NCI-H2227 treated with DMSO at 0.1 percent for 48 hours (cell line): ENCODE results near the gene LHX2.
A peak's percentile ranks its signal among the peaks of the same experiment; 100 is the strongest.

Experiments used
- DNase-seq: peaks from one replicate; lab custom pipeline; 2025; lab: John Stamatoyannopoulos, UW

Gene LHX2

DNA sequence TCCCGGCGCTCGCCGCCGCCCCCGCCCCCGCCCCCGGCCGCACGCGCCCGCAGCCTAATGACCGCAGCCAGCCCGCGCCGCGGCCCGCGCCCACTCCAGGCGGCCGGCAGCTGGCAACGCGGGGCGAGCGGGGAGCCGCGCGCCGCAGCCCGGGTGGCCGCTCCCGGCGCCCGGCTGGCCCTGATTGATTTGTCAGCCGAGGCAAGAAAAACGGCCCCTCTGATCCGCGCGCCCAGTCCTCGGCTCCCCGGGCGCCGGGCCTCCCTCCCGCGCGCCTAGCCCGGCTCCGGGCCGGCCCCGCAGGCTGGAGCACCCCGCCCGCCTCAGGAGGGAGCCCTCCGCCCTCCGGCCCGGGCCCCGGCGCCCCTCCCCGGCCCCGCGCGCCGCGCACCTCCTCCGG, 11.9 kb upstream of the LHX2 start:
- no peak for DNase-seq

GRCh38 chr9:124000161-124000783, 11.3 kb upstream of the LHX2 start:
- no peak for DNase-seq

- DNase-seq, result no peak
These were observed 10.6 kb upstream of the LHX2 start for GRCh38 chr9:124000784-124001457.

DNA sequence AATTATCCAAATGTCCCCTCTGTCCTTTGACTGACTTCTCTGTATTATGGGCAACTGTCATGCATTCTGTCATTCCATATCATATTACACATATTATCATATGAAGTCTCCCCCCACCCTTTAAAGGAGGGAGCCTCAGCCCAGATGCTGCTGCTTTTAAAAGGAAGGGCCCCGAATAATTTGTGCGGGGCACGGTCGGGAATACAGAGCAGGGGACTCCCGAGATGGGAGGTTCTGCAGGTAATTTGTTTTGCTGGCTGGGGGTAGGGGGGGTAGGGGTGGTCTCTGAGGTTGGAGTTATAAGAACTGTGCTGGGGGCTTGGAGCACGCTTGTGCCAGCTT, 10.1 kb upstream of the LHX2 start:
- DNase-seq, result no peak

DNA sequence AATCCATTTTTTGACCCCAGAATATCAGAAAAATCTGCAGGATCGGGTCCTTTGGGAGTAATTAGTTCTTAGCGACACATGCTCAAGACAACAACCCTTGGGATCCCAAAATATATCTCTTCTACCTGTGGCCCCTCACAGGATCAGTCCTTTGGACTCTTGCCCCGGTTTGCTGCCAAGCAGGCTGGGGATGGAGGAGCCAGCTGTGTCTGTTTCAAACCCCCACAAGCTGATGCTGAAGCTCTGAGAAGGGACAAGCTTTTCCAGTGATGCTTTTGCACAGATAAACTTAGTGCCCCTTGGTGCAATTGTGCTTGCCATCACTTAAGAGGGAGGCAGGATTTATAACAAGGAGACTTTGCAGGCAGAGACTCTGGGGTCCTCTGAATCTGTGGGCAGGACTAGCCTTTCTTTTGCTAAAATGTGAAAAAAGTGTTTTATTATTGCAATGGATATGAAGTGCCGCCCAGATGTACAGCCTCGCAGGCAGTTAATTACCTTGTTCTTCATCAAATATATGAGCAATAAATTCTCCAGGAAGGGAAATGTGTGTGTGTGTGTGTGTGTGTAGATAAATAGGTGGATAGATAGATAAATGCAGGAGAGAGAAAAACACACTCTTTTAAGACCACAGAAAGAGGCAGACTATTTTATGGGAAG, 9.6 kb upstream of the LHX2 start:
- DNase-seq, result no peak

GRCh38 chr9:124003636-124004349, 7.8 kb upstream of the LHX2 start:
- DNase-seq, result no peak

DNA sequence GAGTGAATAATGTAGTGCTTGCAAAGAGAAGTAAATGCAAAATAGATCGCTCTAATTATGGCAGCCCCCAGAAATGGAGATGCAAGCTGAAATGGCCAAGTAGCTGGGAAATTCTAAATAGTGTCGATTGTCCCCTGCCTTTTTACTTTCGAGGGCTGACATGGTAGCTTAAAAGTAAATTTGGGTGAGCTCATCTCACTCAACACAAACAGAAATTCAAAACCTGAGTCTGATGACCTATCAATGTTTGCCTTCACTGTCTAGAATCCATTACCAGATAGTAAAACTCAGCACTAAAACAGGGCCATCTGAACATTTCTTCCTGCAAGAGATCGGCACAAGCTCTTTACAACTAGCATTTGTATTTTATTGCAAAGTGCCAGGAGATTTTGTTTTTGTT, 7.0 kb upstream of the LHX2 start:
- no peak for DNase-seq

DNA sequence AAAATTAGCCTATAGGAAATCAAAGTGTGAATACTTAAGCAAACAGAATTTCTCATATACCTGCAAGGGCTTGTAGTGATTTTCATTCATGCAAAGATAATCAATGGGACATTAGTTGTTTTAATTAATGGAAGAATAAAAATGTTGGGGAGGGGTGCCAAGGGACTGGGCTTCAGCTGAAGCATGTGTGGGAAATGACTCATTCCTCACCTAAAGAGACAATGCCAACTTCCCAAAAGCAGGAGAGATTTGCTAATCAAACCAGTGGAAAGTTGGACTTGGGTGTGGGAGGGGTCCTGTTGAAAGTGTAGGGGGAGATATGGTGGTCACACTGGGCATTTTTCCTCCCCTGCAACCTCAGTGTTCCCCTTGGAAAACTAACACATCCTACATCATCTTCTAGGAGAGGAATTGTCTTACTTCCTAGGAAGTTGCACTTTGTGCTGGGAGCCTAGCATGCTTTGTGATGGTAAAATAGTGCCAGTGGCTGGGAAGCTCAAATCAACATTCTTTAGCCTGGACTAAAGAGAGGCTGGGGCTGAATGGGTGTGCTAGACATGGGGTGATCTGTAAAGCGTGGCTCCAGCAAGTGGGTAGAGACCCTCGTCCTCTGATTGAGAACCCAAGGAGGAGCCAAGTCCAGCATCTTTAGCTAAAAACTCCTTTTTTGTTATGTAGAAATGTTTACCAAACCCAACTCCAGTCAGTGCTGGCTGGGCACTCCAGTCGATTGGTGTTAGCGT, 6.4 kb upstream of the LHX2 start:
- no peak for DNase-seq

DNA sequence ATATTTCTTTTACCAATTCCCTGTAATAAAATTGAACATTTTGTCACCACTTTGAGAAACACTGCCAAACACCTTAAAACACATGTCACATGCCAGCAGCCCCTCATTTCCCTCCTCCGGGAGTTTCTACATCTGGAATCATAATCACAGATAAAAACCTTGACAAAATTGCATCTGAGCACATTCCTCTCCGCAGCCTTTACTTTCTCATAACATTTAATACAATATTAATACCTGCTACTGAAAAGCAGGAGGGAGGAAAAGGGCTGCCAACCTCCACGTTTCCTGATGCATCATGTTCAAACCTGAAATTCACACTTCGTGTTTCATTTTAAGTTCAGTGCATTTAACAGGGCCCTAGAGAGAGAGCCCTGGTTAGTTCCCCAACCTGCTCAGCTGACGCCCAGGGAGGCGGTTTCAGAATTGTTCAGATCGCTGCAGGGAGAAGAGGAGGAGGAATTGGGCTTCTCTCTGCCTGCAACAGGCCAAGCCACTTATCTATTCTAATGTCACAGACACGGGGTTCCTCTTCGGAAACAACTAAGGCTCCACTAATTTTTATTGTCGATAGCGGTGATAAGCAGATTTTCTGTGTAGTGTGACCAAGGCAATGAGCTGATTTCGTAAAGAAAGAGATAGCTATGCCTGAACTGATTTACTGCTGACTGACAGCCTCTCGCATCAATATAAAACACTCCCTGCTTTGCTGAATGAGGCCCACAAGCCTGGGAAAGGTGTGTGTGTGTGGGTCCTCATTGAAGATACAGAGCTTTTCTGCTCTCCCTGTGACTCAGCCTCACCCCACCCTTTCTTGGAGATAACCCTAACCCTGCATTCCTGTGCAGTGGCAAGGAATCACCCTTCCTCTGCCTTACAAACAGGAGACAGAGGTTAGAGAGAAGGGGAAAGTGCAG, 4.9 kb upstream of the LHX2 start:
- DNase-seq, result no peak

GRCh38 chr9:124007565-124008302, 3.8 kb upstream of the LHX2 start:
- DNase-seq, result peak; percentile 15

GRCh38 chr9:124008303-124008693, 3.3 kb upstream of the LHX2 start:
- no peak for DNase-seq

- DNase-seq, result no peak
These were observed 2.7 kb upstream of the LHX2 start for GRCh38 chr9:124008694-124009530.

DNA sequence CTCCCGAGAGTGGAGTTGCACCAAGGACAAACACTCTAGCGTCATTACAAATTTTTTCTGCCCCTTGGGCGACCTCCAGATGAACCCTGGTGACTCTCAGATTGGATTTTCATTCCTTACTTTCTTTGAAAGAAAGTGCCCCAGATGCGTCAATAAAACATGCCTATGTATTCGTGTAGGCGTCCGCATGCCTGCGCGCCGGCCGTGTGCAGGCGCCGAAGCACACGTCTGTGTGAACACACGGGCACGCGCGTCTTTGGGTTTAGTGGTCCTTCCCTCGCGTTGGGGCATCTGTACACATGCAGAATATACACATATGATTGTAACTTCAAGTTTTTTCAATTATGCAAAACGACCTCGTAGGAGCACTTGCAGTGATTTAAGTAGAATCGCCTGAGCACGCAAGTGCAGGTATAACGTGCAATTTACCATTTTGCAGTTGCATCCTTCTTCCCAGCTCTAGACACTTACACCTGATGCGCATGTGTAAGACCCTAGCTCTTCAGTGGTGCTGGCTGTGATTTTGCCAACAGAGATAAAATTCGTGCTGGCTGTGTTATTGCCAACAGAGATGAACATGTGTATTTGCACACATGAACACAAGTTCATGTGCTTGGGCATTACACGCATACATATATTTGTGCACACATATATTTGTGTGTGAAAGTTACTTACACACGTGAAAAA, 1.9 kb upstream of the LHX2 start:
- DNase-seq, result no peak

DNA sequence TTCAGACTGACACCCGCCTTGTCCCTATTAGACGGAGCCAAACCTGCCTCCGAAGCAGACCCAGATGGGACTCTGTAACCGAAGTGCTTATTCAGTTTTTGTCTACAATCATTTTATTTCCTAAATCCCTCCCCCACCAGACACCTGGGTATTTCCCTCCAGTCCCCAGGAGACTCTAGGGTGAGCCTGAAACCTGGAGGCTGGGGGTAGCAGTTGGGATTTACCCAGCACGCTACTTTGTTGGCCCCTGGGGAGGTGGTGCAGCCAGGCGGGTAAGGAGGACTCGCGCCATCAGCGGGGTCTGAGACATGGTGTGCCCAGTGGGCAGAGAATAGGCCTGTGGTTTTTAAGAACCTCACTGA, 1.3 kb upstream of the LHX2 start:
- no peak for DNase-seq

DNA sequence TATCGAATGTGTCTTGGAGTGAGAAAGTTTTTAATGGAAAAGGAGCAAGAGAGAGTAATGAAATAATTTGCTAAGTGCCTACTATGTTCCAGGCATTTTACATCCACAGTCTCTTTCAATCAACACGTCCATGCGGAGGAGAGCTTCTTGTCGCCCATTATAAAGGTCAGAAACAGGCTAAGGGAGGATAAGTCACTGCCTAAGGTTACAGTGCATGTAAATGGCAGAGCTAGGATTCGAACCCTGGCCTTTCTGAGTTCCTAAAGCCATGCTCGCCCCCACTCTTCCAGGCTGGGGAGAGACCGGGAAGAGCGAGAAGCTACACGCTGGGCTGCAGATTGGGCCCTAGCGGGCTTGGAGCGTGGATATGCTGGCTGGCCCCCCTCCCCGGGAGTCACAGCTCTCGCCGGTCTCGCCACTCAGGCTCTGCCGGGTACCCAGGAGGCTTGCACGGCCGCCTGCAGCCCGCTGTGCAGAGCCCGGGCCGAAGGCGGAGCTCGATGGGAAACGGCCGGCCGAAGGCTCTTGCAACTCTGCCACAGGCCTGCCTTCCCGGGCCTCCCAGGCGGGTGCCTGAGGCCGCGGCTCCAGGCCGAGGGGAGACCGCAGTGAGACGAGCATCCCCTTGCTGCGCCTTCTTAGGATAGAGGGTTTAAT, 775 bp upstream of the LHX2 start:
- peak; percentile 56 for DNase-seq

DNA sequence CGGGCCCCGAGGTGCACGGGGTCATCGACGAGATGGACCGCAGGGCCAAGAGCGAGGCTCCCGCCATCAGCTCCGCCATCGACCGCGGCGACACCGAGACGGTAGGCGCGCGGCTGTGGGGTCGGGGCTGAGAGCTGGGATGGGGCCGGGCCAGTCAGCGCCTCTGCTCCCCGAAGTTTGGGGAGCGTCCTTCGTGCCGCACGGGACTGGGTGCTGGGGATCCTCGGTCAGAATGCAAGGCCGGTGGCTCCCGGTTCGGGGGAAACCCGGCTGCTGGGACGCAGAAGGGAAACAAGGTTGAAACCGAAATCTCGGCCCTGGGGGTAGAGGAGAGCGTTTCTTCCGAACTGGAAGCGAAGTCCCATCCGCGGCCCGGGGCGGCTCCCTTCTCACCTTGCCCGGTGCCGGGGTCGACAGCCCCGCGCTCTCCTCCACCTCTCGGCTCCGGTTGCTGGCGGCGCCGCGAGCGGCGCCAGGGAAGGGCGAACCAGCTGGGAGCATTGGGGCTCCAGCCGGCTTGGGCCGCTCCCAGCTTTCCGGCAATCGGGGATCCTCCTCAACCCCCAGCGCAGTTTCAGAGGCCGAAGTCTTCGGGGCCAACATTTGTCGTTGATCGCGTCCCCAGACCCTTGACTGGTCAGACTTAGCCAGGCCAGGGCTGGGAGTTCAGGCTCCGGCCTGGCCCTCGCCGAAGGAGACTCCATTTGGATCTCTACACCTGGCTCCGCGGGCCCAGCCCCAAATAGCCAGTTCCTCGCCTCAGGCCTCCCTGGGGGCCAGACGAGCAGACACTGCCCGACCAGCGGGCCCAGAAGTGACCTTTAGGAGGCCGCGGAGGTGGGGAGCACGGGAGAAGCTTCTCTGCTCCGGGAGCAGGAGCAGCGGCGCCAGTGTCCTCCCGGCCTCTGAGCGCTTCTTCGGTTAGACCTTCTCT, 1.1 kb downstream of the LHX2 start:
- DNase-seq, result no peak
